ENCODE data around the gene CEP43. TPM values are rescaled to one million over a fixed set of nuclear protein-coding genes. Genes with fewer than 3 reads are reported as not detected.
A peak's percentile ranks its signal among the peaks of the same experiment; 100 is the strongest.

The CEP43 gene
- 16.7 and 17.4 TPM in 2 replicates for total RNA-seq (2014; rRNA removed; shearing (Covaris generic))

- DNase-seq (ENCODE audit: low spot score): peak; percentile 80
Observed at GRCh38 chr6:166999145-166999883, at the start of gene CEP43. Gene CEP43, plus strand, starts transcription at chr6:166999397. Its CDS starts 16 bp downstream, at chr6:166999413.

GRCh38 chr6:166949528-166950442, 49.4 kb upstream of the CEP43 start:
- DNase-seq (ENCODE audit: low spot score): no peak

GRCh38 chr6:166950443-166950821, 48.8 kb upstream of the CEP43 start:
- no peak for DNase-seq (ENCODE audit: low spot score)

- DNase-seq (ENCODE audit: low spot score): peak; percentile 56
Observed at GRCh38 chr6:166950892-166951669, 48.1 kb upstream of the CEP43 start.

GRCh38 chr6:166951670-166952060, 47.5 kb upstream of the CEP43 start:
- no peak for DNase-seq (ENCODE audit: low spot score)

GRCh38 chr6:166952121-166952520, 47.1 kb upstream of the CEP43 start:
- no peak for DNase-seq (ENCODE audit: low spot score)

GRCh38 chr6:166952567-166953486, 46.4 kb upstream of the CEP43 start:
- DNase-seq (ENCODE audit: low spot score): no peak

- no peak for DNase-seq (ENCODE audit: low spot score)
Observed at GRCh38 chr6:166954118-166954713, 45.0 kb upstream of the CEP43 start.

GRCh38 chr6:166955121-166955864, 43.9 kb upstream of the CEP43 start:
- DNase-seq (ENCODE audit: low spot score): no peak

- no peak for DNase-seq (ENCODE audit: low spot score)
Observed at GRCh38 chr6:166955865-166956443, 43.2 kb upstream of the CEP43 start.

GRCh38 chr6:166956444-166957086, 42.6 kb upstream of the CEP43 start, which contains the start of gene RNASET2:
Gene RNASET2, minus strand, starts transcription at chr6:166956550. Its CDS starts 368 bp downstream, at chr6:166956182.
- peak; percentile 55 for DNase-seq (ENCODE audit: low spot score)

GRCh38 chr6:166957087-166957804, 42.0 kb upstream of the CEP43 start:
- DNase-seq (ENCODE audit: low spot score): no peak

GRCh38 chr6:166957805-166958076, 41.5 kb upstream of the CEP43 start:
- no peak for DNase-seq (ENCODE audit: low spot score)

GRCh38 chr6:166958926-166959861, 40.0 kb upstream of the CEP43 start:
- no peak for DNase-seq (ENCODE audit: low spot score)

- no peak for DNase-seq (ENCODE audit: low spot score)
Observed at GRCh38 chr6:166959911-166960608, 39.1 kb upstream of the CEP43 start.

GRCh38 chr6:166960609-166960978, 38.6 kb upstream of the CEP43 start:
- DNase-seq (ENCODE audit: low spot score): no peak

- no peak for DNase-seq (ENCODE audit: low spot score)
Observed at GRCh38 chr6:166966268-166966667, 32.9 kb upstream of the CEP43 start.

All from H4 (cell line).